OCI-LY7 (cell line): ENCODE measurements around the gene S1PR4.

Source experiments
- EZH2phosphoT487 ChIP-seq: fragments of 200-600 bp; sonication (generic); IDR thresholded peaks from 2 replicates; pipeline ENCODE4 v1.6.1; 2018; ENCODE audit warnings: low read depth, borderline replicate concordance, mild to moderate bottlenecking, mixed run types, antibody characterized with exemption, low read length, moderate library complexity, mixed read lengths
- TF ChIP-seq, protein P1 (sequence below): fragments of 200-600 bp; sonication (generic); conservative IDR thresholded peaks from 2 replicates; pipeline ENCODE4 v1.5.1; 2014; ENCODE audit warnings: mild to moderate bottlenecking, antibody characterized with exemption, low read length, moderate library complexity, mixed read lengths

DNA sequence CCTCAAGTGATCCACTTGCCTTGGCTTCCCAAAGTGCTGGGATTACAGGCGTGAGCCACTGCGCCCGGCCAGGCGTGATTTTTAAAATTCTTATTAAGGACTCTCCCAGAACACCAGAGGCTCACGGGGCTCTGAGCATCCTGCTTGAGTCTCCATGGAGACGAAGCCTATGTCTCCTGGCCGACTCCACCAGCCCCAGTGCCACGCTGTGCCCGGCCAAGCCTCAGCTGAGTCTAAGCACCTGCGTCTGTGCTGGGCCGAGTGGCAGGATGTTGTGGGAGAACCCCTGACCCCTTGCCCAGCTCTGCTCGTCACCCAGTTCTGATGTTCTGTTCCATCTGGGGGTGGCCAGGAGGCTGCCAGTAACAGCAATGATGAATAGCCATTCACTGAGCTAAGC lies 42.0 kb downstream of the S1PR4 start:
- TF ChIP-seq, protein P1, sequence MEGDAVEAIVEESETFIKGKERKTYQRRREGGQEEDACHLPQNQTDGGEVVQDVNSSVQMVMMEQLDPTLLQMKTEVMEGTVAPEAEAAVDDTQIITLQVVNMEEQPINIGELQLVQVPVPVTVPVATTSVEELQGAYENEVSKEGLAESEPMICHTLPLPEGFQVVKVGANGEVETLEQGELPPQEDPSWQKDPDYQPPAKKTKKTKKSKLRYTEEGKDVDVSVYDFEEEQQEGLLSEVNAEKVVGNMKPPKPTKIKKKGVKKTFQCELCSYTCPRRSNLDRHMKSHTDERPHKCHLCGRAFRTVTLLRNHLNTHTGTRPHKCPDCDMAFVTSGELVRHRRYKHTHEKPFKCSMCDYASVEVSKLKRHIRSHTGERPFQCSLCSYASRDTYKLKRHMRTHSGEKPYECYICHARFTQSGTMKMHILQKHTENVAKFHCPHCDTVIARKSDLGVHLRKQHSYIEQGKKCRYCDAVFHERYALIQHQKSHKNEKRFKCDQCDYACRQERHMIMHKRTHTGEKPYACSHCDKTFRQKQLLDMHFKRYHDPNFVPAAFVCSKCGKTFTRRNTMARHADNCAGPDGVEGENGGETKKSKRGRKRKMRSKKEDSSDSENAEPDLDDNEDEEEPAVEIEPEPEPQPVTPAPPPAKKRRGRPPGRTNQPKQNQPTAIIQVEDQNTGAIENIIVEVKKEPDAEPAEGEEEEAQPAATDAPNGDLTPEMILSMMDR = no peak
- TF ChIP-seq EZH2phosphoT487 = no peak
